ENCODE measurements around the gene ARHGAP30.

Gene ARHGAP30

DNA sequence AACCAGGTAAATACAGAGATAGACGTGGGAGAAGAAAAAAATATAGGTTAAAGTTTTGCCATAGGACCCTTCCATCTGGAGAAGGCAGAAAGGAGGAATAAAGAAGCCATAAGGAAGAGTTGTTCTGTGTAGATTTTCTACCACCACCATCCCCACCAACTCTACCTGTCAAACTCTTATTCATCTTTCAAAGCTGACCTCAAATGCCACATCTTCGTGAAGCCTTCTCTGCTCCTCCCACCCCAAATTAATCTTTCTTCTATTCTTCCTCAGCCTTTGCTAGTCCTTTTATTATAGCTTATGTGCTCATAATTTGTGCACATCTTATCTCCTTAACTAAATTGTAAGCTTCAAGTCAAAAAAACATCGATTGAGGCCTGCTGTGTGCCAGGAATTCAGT is 20.9 kb upstream of the ARHGAP30 start:
- in situ Hi-C loops (cut with HindIII; ENCODE audit: low sequenced_read_pairs) = loop anchor here (5.0 kb wide), 3 partner anchors 48 to 88 kb away; no protein-coding TSS in a partner anchor

DNA sequence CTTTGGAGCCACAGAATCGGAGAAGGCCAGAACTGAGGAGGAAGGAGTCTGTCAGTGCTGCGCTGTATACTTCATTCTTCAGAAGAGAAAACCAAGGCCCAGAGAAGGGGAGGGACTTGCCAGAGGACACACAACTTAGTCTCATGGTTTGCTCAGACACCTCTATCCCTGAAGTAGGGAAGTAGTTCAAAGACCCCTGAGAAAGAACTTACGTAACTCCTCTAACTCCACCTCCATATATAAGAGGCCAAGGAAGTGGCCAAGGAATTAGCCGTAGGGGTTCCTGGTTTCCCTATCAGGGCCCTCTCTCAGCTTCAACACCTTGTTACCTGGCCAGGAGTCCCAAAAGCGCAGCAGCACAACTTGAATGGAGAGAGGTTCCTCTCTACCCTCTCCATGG is 20.2 kb upstream of the ARHGAP30 start:
- in situ Hi-C loops (cut with HindIII; ENCODE audit: low sequenced_read_pairs) = loop anchor here (5.0 kb wide), 3 partner anchors 48 to 88 kb away; no protein-coding TSS in a partner anchor

GRCh38 chr1:161089251-161089924 is 19.7 kb upstream of the ARHGAP30 start, which contains the start of gene NECTIN4:
TSS of gene NECTIN4 (minus strand) at chr1:161089558. CDS start at chr1:161089296, 262 bp downstream.
- in situ Hi-C loops (cut with HindIII; ENCODE audit: low sequenced_read_pairs) = no loop called here

- in situ Hi-C loops (cut with HindIII; ENCODE audit: low sequenced_read_pairs) = no loop called here
These were observed 19.0 kb upstream of the ARHGAP30 start for GRCh38 chr1:161088587-161089110.

- in situ Hi-C loops (cut with HindIII; ENCODE audit: low sequenced_read_pairs) = no loop called here
These were observed 16.8 kb upstream of the ARHGAP30 start for GRCh38 chr1:161086457-161086856.

DNA sequence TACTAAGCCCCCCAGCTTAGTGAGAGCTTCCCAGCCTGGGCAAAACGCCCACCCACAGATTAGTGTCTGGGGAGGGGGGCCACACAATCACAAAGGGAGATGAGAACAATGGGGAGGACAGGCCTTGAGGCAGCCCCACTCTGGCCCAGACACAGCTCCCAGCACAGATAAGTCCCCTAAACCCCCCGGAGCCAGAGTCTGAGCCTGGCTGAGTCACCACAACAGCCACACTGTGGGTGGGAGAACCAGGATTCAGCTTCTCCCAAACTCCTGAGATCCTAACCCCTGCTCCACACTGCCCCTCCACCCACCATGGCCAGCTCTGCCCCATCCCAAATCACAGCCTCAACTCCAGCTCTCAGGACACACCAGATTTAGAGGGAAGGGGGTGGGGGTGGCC is 15.5 kb upstream of the ARHGAP30 start:
- in situ Hi-C loops (cut with HindIII; ENCODE audit: low sequenced_read_pairs) = no loop called here

DNA sequence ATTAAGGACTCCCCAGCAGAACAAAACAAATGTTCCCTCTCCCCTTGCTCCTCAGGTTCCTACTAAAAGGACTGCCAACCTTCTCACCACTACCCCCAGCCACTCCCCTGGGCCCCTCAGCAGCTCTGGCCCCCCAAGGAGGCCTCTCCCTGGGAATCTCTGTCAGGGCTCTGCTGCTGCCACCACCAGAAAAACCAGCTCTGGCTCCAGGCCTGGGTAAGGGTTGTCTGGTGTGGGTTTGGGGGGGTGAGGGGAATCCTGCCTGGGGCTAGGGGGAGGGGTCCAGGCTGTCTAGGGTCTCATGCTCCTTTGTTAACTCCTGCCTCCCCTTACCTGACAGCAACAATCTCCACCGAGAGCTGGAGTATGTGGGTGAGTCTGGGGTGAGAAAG is 14.9 kb upstream of the ARHGAP30 start:
- in situ Hi-C loops (cut with HindIII; ENCODE audit: low sequenced_read_pairs) = no loop called here

- in situ Hi-C loops (cut with HindIII; ENCODE audit: low sequenced_read_pairs) = no loop called here
These were observed 14.3 kb upstream of the ARHGAP30 start for GRCh38 chr1:161083748-161084596.

DNA sequence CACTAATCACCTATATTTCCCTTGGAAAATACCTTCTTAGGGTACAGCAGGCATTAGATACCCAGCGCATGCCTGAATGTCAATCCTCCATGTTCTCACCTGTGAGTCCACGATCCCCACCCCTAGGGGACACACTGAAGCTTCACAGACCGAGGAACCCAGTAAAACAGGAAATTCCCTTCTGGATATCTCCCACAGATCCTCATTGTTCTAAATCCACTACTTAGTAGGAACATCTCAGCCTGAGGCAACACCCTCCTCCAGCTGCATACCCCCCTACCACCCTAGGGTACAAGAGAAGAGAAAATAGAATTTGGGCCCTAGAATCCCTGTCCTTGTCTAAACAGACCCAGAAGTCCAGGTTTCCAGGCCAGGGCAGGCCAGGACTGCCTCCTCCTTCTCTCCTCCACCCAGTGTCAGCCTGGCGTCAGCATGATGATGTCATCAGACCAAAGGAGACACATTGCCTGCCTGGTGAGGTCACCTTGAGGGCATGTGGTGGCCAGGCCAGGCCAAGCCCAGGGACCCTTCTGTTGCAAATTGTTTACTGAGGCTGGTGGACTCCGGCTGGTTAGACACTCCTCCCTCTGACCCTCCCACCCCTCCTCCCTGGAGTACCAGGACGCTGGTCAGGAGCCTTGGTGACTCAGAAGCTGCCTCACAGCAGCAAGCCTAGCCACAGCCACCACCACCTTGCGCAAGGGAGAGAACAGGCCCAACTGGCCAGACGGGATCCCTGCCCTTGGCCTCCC is 13.5 kb upstream of the ARHGAP30 start:
- in situ Hi-C loops (cut with HindIII; ENCODE audit: low sequenced_read_pairs) = no loop called here

- in situ Hi-C loops (cut with HindIII; ENCODE audit: low sequenced_read_pairs) = no loop called here
These were observed 12.8 kb upstream of the ARHGAP30 start for GRCh38 chr1:161082483-161082882.

- in situ Hi-C loops (cut with HindIII; ENCODE audit: low sequenced_read_pairs) = no loop called here
These were observed 11.8 kb upstream of the ARHGAP30 start for GRCh38 chr1:161081519-161081918.

GRCh38 chr1:161080441-161081405 is 11.0 kb upstream of the ARHGAP30 start:
- in situ Hi-C loops (cut with HindIII; ENCODE audit: low sequenced_read_pairs) = no loop called here

- in situ Hi-C loops (cut with HindIII; ENCODE audit: low sequenced_read_pairs) = no loop called here
These were observed 9.9 kb upstream of the ARHGAP30 start for GRCh38 chr1:161079436-161080110.

DNA sequence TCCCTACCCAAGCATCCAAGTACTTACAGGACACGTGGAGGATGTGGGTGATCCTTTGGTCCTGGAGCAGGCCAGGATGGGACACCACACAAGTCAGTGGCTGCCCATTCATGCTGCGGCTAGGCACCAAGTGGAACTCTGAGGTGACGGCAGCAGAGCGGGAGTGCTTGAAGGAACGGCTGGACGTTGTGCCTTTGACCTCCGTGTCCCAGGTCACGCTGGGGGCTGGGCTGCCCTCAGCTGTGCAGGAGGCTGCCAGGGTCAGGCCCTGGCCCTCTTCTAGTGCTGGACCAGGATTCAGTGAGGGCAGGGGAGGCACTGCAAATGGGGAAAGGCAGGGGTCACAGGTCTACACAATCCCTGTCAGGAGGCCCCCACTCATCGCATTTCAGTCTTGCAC is 7.7 kb upstream of the ARHGAP30 start:
- in situ Hi-C loops (cut with HindIII; ENCODE audit: low sequenced_read_pairs) = no loop called here

GRCh38 chr1:161076410-161076809 is 6.7 kb upstream of the ARHGAP30 start:
- in situ Hi-C loops (cut with HindIII; ENCODE audit: low sequenced_read_pairs) = no loop called here

DNA sequence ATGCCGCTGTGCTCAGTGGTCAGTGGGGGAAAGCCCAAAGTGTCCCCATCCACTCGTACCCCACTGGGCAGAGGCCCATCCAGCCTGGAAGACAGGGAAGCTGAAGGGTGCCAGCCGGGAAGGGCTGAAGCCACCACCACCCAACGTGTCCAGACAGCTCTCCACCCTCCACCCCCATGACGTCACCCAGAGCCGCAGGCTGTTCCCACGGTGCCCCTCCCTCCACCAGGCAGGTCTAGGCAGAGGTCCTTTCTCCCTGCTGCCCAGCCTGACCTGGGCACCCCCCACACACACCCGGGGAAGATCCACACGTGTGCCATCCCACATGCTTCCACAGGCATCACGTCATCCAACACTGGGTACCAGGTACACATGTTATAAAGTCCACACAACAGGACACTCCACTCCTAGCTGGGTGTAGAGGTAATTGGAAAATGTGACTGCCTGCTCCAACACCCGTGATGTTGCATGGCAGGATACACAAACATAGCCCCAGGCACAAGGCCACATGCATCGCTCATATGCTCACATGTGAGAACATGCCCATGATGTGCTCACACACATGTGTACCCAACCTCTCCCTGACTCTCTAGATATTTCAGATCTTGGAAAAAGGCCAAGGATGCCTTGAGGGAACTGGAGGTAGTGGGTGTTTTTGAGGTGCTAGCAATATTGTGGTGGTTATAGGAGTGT is 5.1 kb upstream of the ARHGAP30 start:
- in situ Hi-C loops (cut with HindIII; ENCODE audit: low sequenced_read_pairs) = no loop called here

- in situ Hi-C loops (cut with HindIII; ENCODE audit: low sequenced_read_pairs) = no loop called here
These were observed 3.9 kb upstream of the ARHGAP30 start for GRCh38 chr1:161073474-161074121.

DNA sequence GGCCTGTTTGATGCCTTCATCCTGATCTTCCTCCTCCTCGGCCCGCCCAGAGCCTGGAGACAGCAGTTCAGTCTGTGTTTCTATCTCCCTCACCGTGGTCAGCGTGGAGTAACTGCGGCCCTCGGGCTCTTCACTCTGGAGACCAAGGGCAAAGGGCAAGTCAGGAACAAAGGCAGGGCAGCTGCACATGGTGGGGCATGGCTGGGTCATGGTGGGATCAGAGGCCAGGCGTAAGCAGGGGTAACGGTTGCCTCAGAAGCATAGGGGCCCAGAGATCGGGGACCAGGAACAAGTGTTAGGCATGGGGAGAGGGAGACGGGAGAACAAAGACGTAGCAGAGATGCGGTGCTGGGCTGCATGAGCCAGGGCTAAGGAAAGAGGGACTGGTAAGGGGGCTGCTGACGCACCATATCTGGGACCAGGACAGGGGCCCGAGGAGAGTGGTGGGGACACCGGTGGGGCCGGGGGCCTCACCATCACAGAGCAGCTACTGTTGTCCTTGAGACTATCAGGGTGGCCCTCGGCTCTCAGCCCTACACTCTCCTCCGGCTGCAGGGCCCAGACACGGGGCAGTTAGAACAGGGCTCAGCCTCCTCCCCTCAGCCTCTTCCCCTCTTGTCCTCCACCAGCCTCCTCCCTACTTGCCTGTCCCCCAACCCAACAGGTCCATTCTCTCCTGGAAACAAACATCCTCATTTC is 3.2 kb upstream of the ARHGAP30 start:
- in situ Hi-C loops (cut with HindIII; ENCODE audit: low sequenced_read_pairs) = no loop called here

Data from endothelial cell of hepatic sinusoid (primary cell).